Inflammatory macrophage treated with lipopolysaccharide for 1 hour (primary cell): Measurements from ENCODE around the gene NIM1K.
"Not testable (repeated sequence)": the region's sequence is repeated elsewhere in the genome, so short reads cannot be mapped to it uniquely, and the experiment has no call there.

Experiments
- DNase-seq, 2 donors: peaks; one replicate each; pipeline ENCODE4 v3.0.0-alpha.2; 2020 to 2022

Gene NIM1K

GRCh38 chr5:43231977-43232376, 40.0 kb downstream of the NIM1K start:
- DNase-seq: peak in 1 of 2 donors; percentile 22

- no peak for DNase-seq
These were observed 41.2 kb downstream of the NIM1K start for GRCh38 chr5:43232943-43233833.

- no peak for DNase-seq
These were observed 41.9 kb downstream of the NIM1K start for GRCh38 chr5:43233946-43234345.

DNA sequence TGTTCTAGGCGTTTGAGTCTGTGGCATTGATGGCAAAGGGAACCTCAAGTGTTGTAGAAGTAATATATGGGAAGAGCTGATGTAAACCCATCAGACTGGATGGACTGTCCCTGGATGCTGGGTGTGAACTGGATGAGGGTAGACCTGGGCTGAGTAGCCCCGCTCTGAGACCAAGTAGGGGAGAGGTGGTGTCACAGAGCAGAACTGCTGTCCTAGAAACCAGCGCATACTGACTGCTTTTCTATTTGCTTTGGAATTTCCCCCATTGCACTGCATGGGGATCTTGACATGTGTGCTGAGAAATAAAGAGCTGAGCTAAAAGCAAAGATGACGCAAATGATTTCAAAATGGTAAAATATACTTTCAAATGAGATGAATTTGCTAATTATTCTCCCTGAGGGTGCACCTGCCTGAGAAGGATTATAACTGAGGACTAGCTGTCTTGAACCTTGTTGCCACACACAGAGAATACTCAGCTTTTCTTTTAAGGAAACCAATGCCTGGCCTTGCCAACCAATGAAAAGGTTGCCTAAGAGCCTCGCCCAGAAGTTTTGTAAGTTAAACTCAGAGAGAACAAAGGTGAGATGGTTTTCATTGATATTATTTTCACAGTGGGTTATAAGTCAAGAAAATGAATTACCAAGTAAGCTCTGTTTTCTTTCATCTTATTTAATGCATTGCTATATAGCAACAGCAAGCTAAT, 44.8 kb downstream of the NIM1K start:
- peak; percentile 28 to 52 for DNase-seq

DNA sequence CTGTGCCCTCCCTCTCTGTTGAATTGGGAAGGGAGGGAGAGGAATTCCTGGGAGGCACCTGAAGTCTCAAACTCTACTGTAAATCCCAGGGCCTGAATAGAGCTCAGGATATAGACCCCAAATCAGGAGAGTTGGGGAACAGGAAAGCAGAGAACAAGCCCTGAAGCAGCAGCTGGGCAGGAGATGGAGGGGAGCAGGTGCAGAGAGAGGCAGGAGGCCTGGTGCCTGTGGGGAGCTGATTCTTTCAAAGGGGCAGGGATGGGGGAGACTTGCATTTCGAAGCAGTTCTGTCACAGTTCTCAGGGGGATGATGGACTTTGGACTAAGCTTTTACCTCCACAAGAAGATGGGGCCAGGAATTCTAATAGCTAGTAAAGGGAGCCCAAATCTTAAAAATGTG, 50.2 kb downstream of the NIM1K start:
- no peak for DNase-seq

DNA sequence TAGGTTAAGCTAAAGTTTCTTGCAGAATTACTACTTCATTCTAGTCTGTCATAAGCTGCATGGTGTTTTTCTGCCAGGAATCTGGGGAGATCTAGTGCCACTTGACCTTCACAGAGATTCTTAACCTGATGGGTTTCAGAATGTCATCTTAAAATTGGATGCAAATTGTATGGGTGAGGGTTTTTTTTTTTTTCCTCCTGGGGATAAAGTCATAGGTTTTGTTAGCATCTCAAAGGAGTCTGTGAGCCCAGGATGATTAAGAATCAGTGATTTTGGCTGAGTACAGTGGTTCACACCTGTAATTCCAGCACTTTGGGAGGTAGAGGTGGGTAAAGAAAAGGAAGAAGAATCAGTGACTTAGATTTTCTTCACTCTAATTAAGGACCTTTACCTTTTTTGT, 51.2 kb downstream of the NIM1K start:
- DNase-seq: no peak

- DNase-seq: no peak
These were observed 53.0 kb downstream of the NIM1K start for GRCh38 chr5:43244823-43245565.

DNA sequence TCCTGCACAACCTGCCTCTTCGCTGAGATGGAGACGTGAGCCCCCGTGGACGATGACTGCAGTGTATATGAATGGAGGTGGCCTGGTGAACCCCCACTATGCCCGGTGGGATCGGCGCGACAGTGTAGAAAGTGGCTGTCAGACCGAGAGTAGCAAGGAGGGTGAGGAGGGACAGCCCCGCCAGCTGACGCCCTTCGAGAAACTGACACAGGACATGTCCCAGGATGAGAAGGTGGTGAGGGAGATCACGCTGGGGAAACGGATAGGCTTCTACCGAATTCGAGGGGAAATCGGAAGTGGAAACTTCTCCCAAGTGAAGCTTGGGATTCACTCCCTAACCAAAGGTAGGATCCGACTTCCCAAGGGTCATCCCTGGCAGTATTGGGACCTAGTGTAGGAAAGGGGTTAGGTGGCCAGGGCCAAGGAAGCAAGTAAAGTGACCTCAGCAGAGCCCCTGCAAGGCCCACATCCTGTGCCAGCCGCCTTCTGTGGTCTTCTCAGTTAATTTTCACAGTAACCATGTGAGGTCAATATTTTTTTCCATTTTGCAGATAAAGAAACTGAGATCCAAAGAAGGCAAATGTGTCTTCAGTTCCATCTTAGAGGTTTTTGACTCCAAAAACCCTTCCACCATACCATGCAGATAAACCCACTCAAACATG, 53.8 kb downstream of the NIM1K start:
- DNase-seq: no peak

DNA sequence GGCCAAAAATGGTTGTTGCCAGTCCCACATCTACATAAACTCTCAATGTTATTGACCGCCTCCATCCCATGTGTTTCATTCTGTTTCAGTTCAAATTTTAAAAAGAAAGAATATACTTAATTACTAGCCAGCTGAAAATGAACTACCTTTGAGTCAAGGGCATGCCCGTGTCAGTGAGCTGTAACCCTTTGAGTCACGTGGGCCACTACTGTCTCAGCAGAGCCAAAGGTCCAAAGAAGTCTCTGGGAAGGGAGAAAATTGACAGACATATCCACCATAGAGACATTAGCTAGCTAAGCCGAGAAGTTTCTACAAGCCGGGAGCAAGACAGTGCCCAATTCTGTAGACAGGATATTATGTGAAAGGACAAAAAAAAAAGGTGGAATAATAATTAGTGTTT, 59.7 kb downstream of the NIM1K start:
- DNase-seq: no peak

- peak; percentile 7 to 14 for DNase-seq
These were observed 63.7 kb downstream of the NIM1K start for GRCh38 chr5:43255704-43256103.

DNA sequence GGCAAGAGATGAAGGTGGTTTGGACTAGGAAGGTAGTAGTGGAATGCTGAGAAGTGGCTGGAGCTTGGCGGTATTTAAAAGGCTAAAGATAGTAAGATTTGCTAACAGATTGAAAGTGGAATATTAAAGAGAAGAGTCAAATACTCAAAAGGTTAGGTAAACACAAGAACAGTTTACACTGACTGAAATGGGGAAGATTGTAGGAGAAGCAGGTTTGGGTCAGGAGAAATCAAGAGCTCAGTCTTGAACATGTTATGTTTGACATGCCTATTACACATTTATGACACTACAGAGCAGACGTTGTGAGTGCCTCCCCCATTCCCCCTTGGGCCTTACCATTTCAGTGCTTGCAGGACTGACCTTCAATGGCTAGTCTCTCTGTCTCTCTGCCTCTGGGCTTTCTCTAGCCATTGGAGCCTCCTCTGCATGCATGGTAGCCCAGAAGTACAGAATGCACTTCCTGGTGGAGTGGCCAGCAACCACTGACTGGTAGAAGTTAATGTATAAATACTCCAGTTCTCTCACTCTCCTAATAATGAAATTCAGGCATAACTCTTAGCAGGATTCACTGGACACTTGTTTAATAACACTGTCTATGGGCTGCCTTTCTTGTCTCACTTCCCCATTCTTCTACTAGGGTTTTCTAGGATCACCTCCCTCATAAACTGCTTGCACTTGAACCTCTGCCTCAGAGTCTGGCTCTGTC, 64.4 kb downstream of the NIM1K start:
- no peak for DNase-seq

GRCh38 chr5:43258116-43258515, 66.1 kb downstream of the NIM1K start:
- no peak for DNase-seq

DNA sequence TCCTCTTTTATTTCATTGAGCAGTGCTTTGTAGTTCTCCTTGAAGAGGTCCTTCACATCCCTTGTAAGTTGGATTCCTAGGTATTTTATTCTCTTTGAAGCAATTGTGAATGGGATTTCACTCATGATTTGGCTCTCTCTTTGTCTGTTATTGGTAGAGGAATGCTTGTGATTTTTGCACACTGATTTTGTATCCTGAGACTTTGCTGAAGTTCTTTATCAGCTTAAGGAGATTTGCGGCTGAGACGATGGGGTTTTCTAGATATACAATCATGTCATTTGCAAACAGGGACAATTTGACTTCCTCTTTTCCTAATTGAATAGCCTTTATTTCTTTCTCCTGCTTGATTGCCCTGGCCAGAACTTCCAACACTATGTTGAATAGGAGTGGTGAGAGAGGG, 70.2 kb downstream of the NIM1K start:
- not testable (repeated sequence) for DNase-seq

DNA sequence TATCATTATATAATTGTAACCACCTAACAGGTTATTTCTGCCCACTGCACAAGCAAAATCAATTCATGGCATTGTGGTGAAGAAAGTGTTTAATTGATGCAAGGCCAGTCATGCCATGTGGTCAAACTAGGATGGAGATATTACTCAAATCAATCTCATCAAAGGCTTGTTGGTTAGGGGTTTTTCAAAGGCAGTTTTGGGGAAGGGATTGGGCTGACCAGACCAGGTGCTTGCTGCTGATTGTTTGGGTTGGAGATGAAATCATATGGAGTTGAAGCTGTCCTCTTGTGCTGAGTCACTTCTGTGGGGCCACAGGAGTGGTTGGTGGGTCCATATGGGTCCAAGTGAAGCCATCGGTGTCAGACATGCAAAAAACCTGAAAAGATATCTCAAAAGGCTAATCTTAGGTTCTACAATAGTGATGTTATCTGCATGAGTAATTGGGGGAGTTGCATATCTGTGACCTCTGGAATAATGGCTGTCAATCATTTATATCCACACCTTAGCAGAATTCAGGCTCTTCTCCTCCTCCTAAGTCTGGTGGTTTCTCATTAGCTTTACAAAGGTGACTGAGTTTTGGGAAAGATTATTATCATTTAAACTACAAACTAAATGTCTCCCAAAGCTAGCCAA, 76.3 kb downstream of the NIM1K start:
- no peak for DNase-seq

DNA sequence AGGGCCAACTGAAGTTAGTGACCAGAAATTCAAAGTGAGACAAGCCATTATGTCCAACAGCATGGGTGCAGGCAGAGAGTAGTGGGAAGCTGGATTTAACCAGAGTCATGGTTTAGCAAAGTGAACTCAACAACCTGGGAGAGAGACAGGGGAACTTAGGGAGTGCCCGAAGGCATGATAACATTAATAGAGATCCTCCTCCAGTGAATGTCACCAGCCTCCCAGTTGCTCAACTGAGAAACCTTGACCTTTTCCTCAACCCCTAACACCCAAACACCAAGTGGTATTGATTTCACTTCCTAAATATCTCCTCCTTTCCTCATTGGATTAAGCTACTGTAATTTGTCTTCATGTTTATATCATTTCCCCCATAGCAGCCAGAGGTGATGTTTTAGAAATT, 78.6 kb downstream of the NIM1K start:
- DNase-seq: peak; percentile 53 to 80

GRCh38 chr5:43273552-43273951, 81.5 kb downstream of the NIM1K start:
- DNase-seq: no peak

DNA sequence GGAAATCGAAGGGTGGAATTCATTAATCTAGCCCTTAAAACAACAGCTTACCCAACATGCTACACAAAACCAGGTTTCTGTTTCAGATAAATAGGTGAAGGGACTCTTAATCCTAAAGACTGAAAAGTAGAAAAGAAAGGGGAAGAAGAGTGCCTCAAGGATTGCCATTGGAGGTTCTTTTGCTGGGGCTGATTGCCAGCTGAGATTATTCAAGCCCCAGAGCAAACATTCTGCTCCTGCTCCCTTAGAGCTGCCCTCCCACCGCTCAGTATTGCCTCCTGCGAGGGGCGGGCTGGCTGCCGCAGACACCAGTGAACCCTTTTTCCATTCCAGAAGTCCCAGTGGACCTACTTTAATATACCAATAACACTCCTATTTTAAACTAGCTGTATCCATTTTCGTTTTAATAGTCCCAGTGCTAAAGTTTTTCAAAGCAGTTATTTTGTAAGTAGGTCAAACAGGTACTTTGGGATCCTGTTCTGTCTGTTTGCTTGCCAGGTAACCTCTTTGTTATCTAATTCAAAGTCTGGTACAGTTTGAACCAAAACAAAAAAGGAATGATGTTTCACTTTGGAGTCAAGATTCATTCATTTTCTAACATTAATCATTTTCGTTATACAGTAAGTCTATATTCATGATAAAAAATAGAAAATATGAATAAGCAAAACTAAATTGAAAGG, 82.5 kb downstream of the NIM1K start:
- no peak for DNase-seq

DNA sequence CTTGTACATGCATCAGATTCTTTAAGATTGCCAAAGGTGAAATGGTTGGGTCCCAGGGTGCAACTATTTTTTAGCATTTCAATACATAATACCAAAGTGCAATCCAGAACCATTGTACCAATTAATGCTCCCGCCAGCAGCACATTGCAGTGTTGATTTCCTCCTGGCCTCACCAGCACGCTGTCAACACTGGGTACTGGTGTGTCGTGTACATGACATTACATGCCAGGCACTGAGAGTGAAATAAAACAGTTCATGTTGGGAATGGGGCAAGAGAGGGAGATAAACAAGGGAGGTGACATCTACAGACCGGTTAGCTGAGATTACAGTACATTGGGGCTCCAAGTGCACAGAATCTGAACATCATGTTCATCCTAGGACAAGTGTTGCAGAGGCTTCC, 83.4 kb downstream of the NIM1K start:
- DNase-seq: no peak

DNA sequence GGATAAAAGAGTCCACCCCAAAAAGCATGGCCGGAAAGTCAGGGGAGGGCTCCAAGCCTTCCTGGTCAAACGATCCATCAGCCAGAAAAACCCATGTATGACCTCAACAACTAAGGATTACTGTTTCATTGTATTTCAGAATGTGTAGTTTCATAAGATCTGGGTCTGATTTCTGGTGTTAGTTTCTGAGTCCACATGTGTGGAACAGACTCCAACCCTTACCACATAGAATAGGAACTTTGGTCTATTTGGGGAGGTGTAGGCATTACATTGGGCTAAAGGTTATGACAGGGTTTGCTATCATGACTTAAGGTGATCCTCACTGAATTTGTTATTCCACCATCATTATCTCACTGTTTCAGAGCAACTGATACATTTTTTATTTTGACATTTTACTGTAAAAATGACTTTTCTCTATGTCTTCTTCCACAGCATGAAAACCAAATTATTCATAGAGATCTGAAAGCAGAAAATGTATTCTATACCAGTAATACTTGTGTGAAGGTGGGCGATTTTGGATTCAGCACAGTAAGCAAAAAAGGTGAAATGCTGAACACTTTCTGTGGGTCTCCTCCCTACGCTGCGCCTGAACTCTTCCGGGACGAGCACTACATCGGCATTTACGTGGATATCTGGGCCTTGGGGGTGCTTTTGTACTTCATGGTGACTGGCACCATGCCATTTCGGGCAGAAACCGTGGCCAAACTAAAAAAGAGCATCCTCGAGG, 87.7 kb downstream of the NIM1K start:
- no peak for DNase-seq

DNA sequence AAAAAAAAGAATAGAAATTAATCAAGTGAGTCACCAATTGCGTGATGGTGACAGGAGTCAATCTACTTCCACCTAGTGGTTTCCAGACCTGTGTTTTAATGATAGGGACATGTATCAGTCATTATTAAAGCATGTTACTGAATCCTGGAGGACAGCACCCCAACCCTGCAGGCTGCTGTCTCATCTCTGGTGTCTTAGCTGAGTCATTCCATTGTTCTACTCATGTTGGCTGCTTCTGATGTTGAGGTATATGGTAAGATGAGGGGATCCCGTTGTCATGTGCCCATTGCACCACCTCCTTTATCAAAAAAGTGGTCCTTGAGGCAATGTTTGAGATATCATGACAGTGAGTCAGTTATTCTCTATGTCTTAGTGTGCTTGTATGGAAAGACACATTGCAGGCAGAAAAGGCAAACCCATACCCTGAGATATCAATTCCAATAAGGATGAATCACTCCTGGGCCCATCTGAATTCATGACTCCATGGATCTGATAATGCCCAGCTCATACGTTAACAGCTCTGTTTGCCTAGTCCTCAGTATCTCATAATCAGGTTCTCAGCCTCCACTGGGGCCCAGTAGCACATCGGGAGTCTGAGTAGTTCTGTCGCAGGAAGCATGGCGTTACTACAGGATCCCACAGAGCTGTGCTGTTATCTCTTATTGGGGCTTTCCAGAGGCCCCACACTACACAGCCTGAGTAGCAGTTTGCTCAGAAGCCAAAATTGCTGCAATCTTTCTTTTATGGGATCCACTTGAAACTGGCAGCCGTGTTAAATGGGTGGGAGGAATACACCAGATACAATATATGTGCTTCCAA, 90.0 kb downstream of the NIM1K start:
- DNase-seq: no peak
